Stimulated activated CD8-positive, alpha-beta memory T cell treated with anti-CD3 and anti-CD28 coated beads, Interleukin-12 subunit alpha, Interleukin-12 subunit beta, amount 100 ng/mL, for 4 hours (primary cell): ENCODE data around the gene FCRL6.

Source experiments
- DNase-seq: peaks from one replicate; pipeline ENCODE4 v3.0.0-alpha.2; 2020; ENCODE audit warnings: low read depth

FCRL6 gene

DNA sequence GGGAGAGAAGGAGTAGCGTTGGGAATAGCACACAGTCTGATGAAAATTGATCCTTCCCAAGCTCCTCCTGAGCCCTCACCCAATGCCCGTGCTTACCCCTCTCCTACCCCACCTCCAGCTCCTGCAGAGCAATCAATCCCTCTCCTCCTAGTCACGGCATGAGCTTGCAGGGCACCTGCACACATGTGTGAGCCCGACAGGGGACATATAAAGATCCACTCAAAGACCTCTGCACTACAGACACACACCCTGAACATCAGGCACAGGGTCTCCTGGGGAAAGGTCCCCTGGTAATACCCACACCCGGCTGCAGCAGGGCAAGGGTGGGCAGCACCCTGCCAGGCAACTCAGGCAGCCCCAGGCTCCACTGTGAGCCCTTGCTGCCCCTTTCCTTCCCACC, 59.9 kb downstream of the FCRL6 start:
- DNase-seq, result no peak

DNA sequence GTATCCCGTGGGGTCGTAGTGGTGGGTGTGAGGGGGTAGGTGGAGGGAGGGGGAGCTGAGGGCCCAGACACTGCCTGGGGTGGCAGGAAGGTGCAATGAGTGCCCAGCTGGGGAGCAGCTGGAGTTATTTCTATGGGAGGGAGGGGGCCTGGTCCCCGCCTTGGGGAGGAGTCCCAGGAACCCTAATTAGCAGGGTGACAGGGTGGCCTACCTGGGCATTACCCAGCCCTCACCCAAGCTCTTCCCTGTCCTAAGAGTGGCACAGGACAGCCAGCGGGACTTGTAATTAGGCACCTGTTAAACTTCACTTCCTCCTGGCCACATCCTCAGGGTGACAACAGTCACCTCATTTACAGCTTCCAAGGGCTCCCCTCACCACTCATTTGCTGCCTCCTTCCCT, 60.4 kb downstream of the FCRL6 start, which contains the start of gene VSIG8:
Gene VSIG8, minus strand, starts transcription at position 101 of the 400 bp plus-strand sequence. CDS start 136 bp downstream, outside the sequence.
- DNase-seq, result no peak

DNA sequence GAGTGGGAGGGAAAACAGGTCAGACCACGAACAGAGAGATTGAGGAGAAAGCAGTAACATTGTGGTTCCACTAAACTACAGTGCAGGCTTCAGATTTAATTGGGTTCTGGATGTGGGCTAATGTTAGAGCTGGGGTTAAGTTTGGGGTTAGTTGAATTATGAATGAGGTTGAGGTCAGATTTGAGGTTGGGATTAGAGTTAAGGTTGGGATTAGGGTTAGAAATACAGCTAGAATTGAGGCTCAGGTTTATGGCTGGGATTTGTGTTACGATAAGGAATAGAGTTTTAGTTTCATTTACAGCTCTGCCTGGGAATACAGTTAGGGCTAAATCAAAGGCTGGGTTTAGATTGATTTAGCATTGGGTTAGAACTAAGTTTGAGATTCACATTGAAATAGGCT, 62.1 kb downstream of the FCRL6 start:
- DNase-seq, result no peak
